DND-41 (cell line): ENCODE results near the gene ENGASE.

ENCODE experiments used
- CTCF ChIP-seq: IDR thresholded peaks from 2 replicates; pipeline ENCODE4 v1.5.1; 2012; ENCODE audit warnings: borderline replicate concordance, low read length, moderate library complexity, mild to moderate bottlenecking; ENCODE audit not compliant: poor library complexity, severe bottlenecking; ENCODE audit errors: extremely low read depth
- EZH2 ChIP-seq: IDR thresholded peaks from 3 replicates; pipeline ENCODE4 v1.6.1; 2012; ENCODE audit warnings: borderline replicate concordance, low read depth, mild to moderate bottlenecking, moderate library complexity, low read length, inconsistent platforms; ENCODE audit not compliant: severe bottlenecking

- TF ChIP-seq CTCF (peak; percentile 9), EZH2 (no peak)
Observed at GRCh38 chr17:79093270-79093669, 18.6 kb downstream of the ENGASE start.
